Uterus (tissue), 2 donors: ENCODE measurements around the gene VIM.

ENCODE experiments used
- POLR2A ChIP-seq, 2 donors: fragments of 450-650 bp; IDR thresholded peaks; one replicate each; pipeline ENCODE4 v1.6.1; 2016; ENCODE audit warnings: antibody characterized with exemption in 2 of 2, mild to moderate bottlenecking in 1 of 2, moderate library complexity in 1 of 2
- TF ChIP-seq, protein P1 (sequence below), 4 experiments: fragments of 200-600 bp in 2 of 4; fragments of 450-650 bp in 2 of 4; sonication (generic) in 2 of 4; IDR thresholded peaks; one replicate each; pipeline ENCODE4 v1.5.1; 2016 to 2019; ENCODE audit warnings: antibody characterized with exemption in 4 of 4, mild to moderate bottlenecking in 2 of 4, moderate library complexity in 1 of 4

- TF ChIP-seq, protein P1, sequence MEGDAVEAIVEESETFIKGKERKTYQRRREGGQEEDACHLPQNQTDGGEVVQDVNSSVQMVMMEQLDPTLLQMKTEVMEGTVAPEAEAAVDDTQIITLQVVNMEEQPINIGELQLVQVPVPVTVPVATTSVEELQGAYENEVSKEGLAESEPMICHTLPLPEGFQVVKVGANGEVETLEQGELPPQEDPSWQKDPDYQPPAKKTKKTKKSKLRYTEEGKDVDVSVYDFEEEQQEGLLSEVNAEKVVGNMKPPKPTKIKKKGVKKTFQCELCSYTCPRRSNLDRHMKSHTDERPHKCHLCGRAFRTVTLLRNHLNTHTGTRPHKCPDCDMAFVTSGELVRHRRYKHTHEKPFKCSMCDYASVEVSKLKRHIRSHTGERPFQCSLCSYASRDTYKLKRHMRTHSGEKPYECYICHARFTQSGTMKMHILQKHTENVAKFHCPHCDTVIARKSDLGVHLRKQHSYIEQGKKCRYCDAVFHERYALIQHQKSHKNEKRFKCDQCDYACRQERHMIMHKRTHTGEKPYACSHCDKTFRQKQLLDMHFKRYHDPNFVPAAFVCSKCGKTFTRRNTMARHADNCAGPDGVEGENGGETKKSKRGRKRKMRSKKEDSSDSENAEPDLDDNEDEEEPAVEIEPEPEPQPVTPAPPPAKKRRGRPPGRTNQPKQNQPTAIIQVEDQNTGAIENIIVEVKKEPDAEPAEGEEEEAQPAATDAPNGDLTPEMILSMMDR (IDR thresholded peaks at IDR 0.05): no peak
- TF ChIP-seq POLR2A (IDR thresholded peaks at IDR 0.05): no peak
These were observed 37.4 kb downstream of the VIM start for GRCh38 chr10:17265468-17265867.
